PC-3 (cell line): ENCODE measurements around the gene RNF114. TPM values are rescaled to one million over a fixed set of nuclear protein-coding genes. Genes with fewer than 3 reads are reported as not detected.
"Not testable (repeated sequence)": the region's sequence is repeated elsewhere in the genome, so short reads cannot be mapped to it uniquely, and the experiment has no call there.

Experiments
- ATAC-seq: fragments of 200-7000 bp; cut with Tn5 transposase; 2 replicates; pipeline ENCODE4 v1.9.1; 2020; ENCODE audit warnings: mild to moderate bottlenecking, moderate library complexity
- BruUV-seq: library from RNA; stranded (reverse); fragments of 400-500 nt; replicated peaks from 2 replicates; lab custom pipeline; 2021; lab: Mats Ljungman, UMichigan
- CTCF ChIA-PET: fragments of 300-600 bp; sonication (Branson Sonifier 250); formaldehyde crosslinking; loops from one replicate; lab custom pipeline; 2022; ENCODE audit warnings: antibody characterized with exemption; lab: Charles Lee
- POLR2A ChIA-PET: fragments of 300-600 bp; sonication (Branson Sonifier 250); formaldehyde crosslinking; loops from one replicate; lab custom pipeline; 2022; ENCODE audit warnings: antibody characterized with exemption; ENCODE audit not compliant: unreplicated experiment; lab: Charles Lee
- DNase-seq: peaks from one replicate; pipeline ENCODE4 v3.0.0-alpha.2; 2015
- H2AFZ ChIP-seq: fragments of 300-600 bp; sonication (generic); 2 replicates; pipeline ENCODE4 v1.6.0; 2016; ENCODE audit warnings: antibody characterized with exemption, low read length
- H3F3A ChIP-seq: fragments of 300-600 bp; sonication (generic); one replicate; pipeline ENCODE4 v1.6.0; 2017; ENCODE audit warnings: antibody characterized with exemption, low read length, control low read depth, mild to moderate bottlenecking; ENCODE audit not compliant: unreplicated experiment
- H3K27ac ChIP-seq: fragments of 300-600 bp; sonication (generic); 2 replicates; pipeline ENCODE4 v1.5.1; 2016; ENCODE audit warnings: mild to moderate bottlenecking, low read length
- H3K27me3 ChIP-seq: fragments of 300-600 bp; sonication (generic); 2 replicates; pipeline ENCODE4 v1.6.1; 2016; ENCODE audit warnings: low read length, mixed read lengths
- H3K36me3 ChIP-seq: fragments of 300-600 bp; sonication (generic); 2 replicates; pipeline ENCODE4 v1.6.1; 2016; ENCODE audit warnings: low read depth, mixed run types, low read length, mixed read lengths
- H3K4me1 ChIP-seq: fragments of 300-600 bp; sonication (generic); 2 replicates; pipeline ENCODE4 v1.5.1; 2016; ENCODE audit warnings: low read length; ENCODE audit not compliant: insufficient read depth
- H3K4me2 ChIP-seq: fragments of 300-600 bp; sonication (generic); 2 replicates; pipeline ENCODE4 v1.6.0; 2016; ENCODE audit warnings: low read length
- H3K4me3 ChIP-seq: fragments of 300-600 bp; sonication (generic); 2 replicates; pipeline ENCODE4 v1.5.1; 2016; ENCODE audit warnings: mild to moderate bottlenecking, low read length, mixed read lengths
- H3K79me2 ChIP-seq: fragments of 300-600 bp; sonication (generic); 2 replicates; pipeline ENCODE4 v1.6.1; 2017; ENCODE audit warnings: low read length, mixed read lengths
- H3K9ac ChIP-seq: fragments of 300-600 bp; sonication (generic); 2 replicates; pipeline ENCODE4 v1.6.0; 2016; ENCODE audit warnings: mild to moderate bottlenecking, low read length
- H3K9me2 ChIP-seq: fragments of 300-600 bp; sonication (generic); replicated peaks from 2 replicates; pipeline ENCODE4 v1.6.1; 2016; ENCODE audit warnings: mixed run types, low read length, mixed read lengths
- H3K9me3 ChIP-seq: fragments of 300-600 bp; sonication (generic); 2 replicates; pipeline ENCODE4 v1.6.1; 2016; ENCODE audit warnings: low read length, mixed read lengths
- H4K20me1 ChIP-seq: fragments of 300-600 bp; sonication (generic); 2 replicates; pipeline ENCODE4 v1.6.1; 2016; ENCODE audit warnings: low read length, mixed read lengths
- EZH2 ChIP-seq: fragments of 300-600 bp; sonication (generic); IDR thresholded peaks from one replicate; pipeline ENCODE4 v1.6.1; 2017; ENCODE audit warnings: antibody characterized with exemption, mild to moderate bottlenecking, low read length; ENCODE audit not compliant: unreplicated experiment
- EZH2phosphoT487 ChIP-seq: fragments of 300-600 bp; sonication (generic); IDR thresholded peaks from 2 replicates; pipeline ENCODE4 v1.6.1; 2018; ENCODE audit warnings: mild to moderate bottlenecking, antibody characterized with exemption, low read length, borderline replicate concordance
- intact Hi-C: fragments of 100-400 bp; cut with micrococcal nuclease; formaldehyde crosslinking; loops from 2 replicates; pipeline ENCODE4 v1.9.0; 2023
- total RNA-seq: library from RNA; depleted of rRNA; stranded (reverse); fragments of >200 nt; gene quantifications from 2 replicates; pipeline ENCODE4 v1.2.3, GENCODE V29; 2014
- TF ChIP-seq, protein P1 (sequence below): fragments of 300-600 bp; sonication (generic); conservative IDR thresholded peaks from 2 replicates; pipeline ENCODE4 v1.5.1; 2017; ENCODE audit warnings: antibody characterized with exemption, low read depth, mild to moderate bottlenecking, low read length

RNF114 gene
- total RNA-seq, 1 experiment from 2014 or later = 133 TPM

DNA sequence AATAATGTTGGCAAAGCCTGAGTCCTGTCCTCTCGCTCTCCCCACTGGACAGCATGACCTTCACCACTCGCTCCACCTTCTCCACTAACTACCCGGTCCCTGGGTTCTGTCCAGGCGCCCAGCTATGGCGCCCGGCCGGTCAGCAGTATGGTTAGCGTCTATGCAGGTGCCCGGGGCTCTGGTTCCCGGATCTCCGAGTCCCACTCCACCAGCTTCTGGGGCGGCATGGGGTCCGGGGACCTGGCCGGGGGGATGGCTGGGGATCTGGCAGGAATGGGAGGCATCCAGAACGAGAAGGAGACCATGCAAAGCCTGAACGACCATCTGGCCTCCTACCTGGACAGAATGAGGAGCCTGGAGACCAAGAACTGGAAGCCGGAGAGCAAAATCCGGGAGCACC, 20.5 kb downstream of the RNF114 start:
- no peak overlapping the region for H3K4me2 ChIP-seq
- H3K4me1 ChIP-seq = 0 out of 2 replicates have a peak, but pooled peaks cover 1% of the 10 kb centered on the region
- no peaks in the 10 kb centered on the region for H3K27me3 ChIP-seq
- no peak overlapping the region for H3K27ac ChIP-seq
- H3K9me3 ChIP-seq = no peaks in the 10 kb centered on the region
- BruUV-seq = no TSS peak
- H3K36me3 ChIP-seq = peaks cover 40% of the 10 kb centered on the region
- no peak for TF ChIP-seq EZH2
- no peak for TF ChIP-seq EZH2phosphoT487
- TF ChIP-seq, protein P1, sequence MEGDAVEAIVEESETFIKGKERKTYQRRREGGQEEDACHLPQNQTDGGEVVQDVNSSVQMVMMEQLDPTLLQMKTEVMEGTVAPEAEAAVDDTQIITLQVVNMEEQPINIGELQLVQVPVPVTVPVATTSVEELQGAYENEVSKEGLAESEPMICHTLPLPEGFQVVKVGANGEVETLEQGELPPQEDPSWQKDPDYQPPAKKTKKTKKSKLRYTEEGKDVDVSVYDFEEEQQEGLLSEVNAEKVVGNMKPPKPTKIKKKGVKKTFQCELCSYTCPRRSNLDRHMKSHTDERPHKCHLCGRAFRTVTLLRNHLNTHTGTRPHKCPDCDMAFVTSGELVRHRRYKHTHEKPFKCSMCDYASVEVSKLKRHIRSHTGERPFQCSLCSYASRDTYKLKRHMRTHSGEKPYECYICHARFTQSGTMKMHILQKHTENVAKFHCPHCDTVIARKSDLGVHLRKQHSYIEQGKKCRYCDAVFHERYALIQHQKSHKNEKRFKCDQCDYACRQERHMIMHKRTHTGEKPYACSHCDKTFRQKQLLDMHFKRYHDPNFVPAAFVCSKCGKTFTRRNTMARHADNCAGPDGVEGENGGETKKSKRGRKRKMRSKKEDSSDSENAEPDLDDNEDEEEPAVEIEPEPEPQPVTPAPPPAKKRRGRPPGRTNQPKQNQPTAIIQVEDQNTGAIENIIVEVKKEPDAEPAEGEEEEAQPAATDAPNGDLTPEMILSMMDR = no peak
- no peak overlapping the region for H3K9ac ChIP-seq
- DNase-seq (no peak), ATAC-seq (no peak)
- ChIA-PET POLR2A (no interaction called here), CTCF (no interaction called here)
- no peaks in the 10 kb centered on the region for H4K20me1 ChIP-seq
- no peak overlapping the region for H2AFZ ChIP-seq
- H3K4me3 ChIP-seq = no peak overlapping the region
- intact Hi-C loops = no loop called here
- no peaks in the 10 kb centered on the region for H3F3A ChIP-seq
- H3K9me2 ChIP-seq = no peaks in the 10 kb centered on the region
- peaks cover 10% of the 10 kb centered on the region for H3K79me2 ChIP-seq

DNA sequence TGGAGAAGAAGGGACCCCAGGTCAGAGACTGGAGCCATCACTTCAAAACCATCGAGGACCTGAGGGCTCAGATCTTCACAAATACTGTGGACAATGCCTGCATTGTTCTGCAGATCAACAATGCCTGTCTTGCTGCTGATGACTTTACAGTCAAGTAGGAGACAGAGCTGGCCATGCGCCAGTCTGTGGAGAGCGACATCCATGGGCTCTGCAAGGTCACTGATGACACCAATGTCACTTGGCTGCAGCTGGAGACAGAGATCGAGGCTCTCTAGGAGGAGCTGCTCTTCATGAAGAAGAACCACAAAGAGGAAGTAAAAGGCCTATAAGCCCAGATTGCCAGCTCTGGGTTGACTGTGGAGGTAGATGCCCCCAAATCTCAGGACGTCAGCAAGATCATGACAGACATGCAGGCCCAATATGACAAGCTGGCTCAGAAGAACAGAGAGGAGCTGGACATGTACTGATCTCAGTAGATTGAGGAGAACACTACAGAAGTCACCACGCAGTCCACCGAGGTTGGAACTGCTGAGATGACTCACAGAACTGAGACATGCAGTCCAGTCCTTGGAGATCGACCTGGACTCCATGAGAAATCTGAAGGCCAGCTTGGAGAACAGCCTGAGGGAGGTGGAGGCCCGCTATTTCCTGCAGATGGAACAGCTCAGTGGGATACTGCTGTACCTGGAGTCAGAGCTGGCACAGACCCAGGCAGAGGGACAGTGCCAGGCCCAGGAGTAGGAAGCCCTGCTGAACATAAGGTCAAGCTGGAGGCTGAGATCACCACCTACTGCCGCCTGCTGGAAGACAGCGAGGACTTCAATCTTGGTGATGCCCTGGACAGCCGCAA, 21.1 kb downstream of the RNF114 start:
- H3K27me3 ChIP-seq, intact Hi-C loops, H3K9me3 ChIP-seq, BruUV-seq, ATAC-seq, POLR2A ChIA-PET, H2AFZ ChIP-seq, H3K79me2 ChIP-seq, H4K20me1 ChIP-seq, H3K9ac ChIP-seq, H3K27ac ChIP-seq, H3K4me3 ChIP-seq, H3F3A ChIP-seq, H3K4me2 ChIP-seq, H3K4me1 ChIP-seq, H3K9me2 ChIP-seq, CTCF ChIA-PET: not testable (repeated sequence)
- H3K36me3 ChIP-seq = peaks cover 33% of the 10 kb centered on the region
- DNase-seq = peak; percentile 23

DNA sequence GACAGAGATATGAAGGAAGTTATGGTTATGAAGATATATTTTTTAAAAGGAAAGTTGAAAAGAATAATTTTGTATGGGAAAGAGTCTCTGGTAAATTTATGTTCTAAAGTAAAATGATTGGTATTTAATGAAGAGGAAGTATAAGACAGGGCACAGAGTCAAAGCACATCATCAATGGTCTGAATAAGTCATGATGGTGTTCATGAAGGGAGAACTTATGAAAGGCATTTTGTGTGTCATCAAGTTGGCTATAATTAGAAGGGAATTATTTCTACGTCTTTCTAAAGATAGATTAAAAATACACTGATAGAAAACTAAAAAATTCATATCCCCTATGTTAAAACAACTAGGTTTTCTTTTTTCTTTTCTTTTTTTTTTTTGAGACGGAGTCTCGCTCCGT, 25.2 kb downstream of the RNF114 start:
- Histone ChIP-seq H3K9me3 (no peaks in the 10 kb centered on the region), H3K27ac (no peak overlapping the region), H3K36me3 (peaks cover 8% of the 10 kb centered on the region; the same call in 1 of the 2 replicates), H3K79me2 (no peaks in the 10 kb centered on the region), H3F3A (no peaks in the 10 kb centered on the region), H3K4me3 (no peak overlapping the region), H3K9me2 (no peaks in the 10 kb centered on the region), H3K9ac (no peak overlapping the region), H3K4me2 (no peak overlapping the region), H3K4me1 (0 out of 2 replicates have a peak, but pooled peaks cover 8% of the 10 kb centered on the region), H3K27me3 (no peaks in the 10 kb centered on the region), H2AFZ (no peak overlapping the region), H4K20me1 (no peaks in the 10 kb centered on the region)
- ATAC-seq = no peak
- BruUV-seq = no TSS peak
- intact Hi-C loops = no loop called here
- no peak for DNase-seq
- ChIA-PET POLR2A (no interaction called here), CTCF (no interaction called here)
- no peak for TF ChIP-seq EZH2phosphoT487
- TF ChIP-seq, protein P1 = no peak
- no peak for TF ChIP-seq EZH2
